HG02884 (cell line): ENCODE results near the gene LRMDA.

Source experiments
- ATAC-seq: cut with Tn5 transposase; IDR thresholded peaks from one replicate; pipeline ENCODE4 v1.9.1; 2021; ENCODE audit warnings: mild to moderate bottlenecking, moderate library complexity; ENCODE audit not compliant: unreplicated experiment

LRMDA gene

GRCh38 chr10:75418712-75419111 is 12.7 kb upstream of the LRMDA start:
- no peak for ATAC-seq

- no peak for ATAC-seq
Observed at GRCh38 chr10:75422913-75423312, 8.5 kb upstream of the LRMDA start.

- no peak for ATAC-seq
Observed at GRCh38 chr10:75424571-75424970, 6.9 kb upstream of the LRMDA start.

GRCh38 chr10:75425291-75426079 is 5.9 kb upstream of the LRMDA start:
- ATAC-seq: no peak

- ATAC-seq: no peak
Observed at GRCh38 chr10:75426880-75427279, 4.5 kb upstream of the LRMDA start.

- no peak for ATAC-seq
Observed at GRCh38 chr10:75427951-75428350, 3.5 kb upstream of the LRMDA start.

- ATAC-seq: no peak
Observed at GRCh38 chr10:75428434-75429158, 2.8 kb upstream of the LRMDA start.

GRCh38 chr10:75429159-75429827 is 2.1 kb upstream of the LRMDA start:
- ATAC-seq: no peak

GRCh38 chr10:75430000-75430763 is 1.2 kb upstream of the LRMDA start:
- no peak for ATAC-seq

- ATAC-seq: no peak
Observed at GRCh38 chr10:75432176-75432575, 752 bp downstream of the LRMDA start.

- no peak for ATAC-seq
Observed at GRCh38 chr10:75432763-75433162, 1.3 kb downstream of the LRMDA start.

- no peak for ATAC-seq
Observed at GRCh38 chr10:75433216-75433615, 1.8 kb downstream of the LRMDA start.

GRCh38 chr10:75434291-75434690 is 2.9 kb downstream of the LRMDA start:
- ATAC-seq: no peak

GRCh38 chr10:75435291-75435690 is 3.9 kb downstream of the LRMDA start:
- ATAC-seq: no peak

- ATAC-seq: no peak
Observed at GRCh38 chr10:75436896-75437295, 5.5 kb downstream of the LRMDA start.

- no peak for ATAC-seq
Observed at GRCh38 chr10:75437693-75438092, 6.3 kb downstream of the LRMDA start.

GRCh38 chr10:75438275-75438674 is 6.9 kb downstream of the LRMDA start:
- ATAC-seq: no peak

GRCh38 chr10:75439811-75440210 is 8.4 kb downstream of the LRMDA start:
- ATAC-seq: no peak

GRCh38 chr10:75440271-75440793 is 8.9 kb downstream of the LRMDA start:
- no peak for ATAC-seq

GRCh38 chr10:75441196-75441595 is 9.8 kb downstream of the LRMDA start:
- ATAC-seq: no peak

GRCh38 chr10:75441682-75442081 is 10.3 kb downstream of the LRMDA start:
- no peak for ATAC-seq
